GM19328 (cell line): ENCODE measurements around the gene SPON1.
"Not testable (repeated sequence)": the region's sequence is repeated elsewhere in the genome, so short reads cannot be mapped to it uniquely, and the experiment has no call there.

Experiments
- ATAC-seq: cut with Tn5 transposase; IDR thresholded peaks from one replicate; pipeline ENCODE4 v1.9.1; 2021; ENCODE audit warnings: mild to moderate bottlenecking, moderate library complexity; ENCODE audit not compliant: unreplicated experiment

The SPON1 gene

DNA sequence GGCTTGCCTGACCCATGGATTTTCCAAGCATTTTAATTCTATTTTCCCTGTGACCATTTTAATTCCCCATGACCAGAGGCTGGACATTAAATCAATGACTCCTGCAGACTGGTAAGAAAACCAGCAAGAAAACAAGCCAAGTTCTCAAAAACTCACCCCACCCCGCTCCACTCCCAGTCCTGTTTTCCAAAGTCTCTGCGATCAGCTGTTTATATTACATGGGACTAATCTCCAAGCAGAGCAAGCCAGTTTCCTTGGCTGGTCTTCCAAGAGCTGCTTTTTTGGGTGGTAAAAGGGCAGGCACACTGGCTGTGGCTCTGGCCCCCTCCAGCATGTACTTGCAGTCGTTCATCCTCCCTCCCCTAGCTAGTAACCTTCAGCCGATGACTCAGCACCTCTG lies 298.5 kb downstream of the SPON1 start:
- no peak for ATAC-seq

DNA sequence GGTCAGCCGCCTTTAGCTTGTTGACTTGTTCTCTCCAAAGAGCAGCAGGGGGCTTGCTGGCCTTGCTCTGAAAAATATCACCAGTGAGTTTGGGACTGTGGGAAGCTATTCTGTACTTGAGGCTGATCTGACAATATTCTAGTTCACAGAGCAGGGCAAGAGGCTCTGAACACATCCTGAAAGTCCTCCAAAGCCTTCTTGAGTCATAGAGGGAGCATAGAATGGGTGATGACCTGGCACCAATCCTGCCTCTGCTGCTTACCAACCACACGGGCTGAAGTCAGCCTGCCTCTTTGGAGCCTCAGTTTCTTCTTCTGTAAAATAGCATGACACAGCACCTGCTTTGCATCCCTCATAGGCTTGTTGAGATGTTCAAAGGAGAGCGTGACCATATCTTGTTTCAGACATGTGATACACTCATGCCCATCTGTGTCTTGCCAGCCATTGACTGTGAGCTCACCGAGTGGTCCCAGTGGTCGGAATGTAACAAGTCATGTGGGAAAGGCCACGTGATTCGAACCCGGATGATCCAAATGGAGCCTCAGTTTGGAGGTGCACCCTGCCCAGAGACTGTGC lies 299.8 kb downstream of the SPON1 start:
- no peak for ATAC-seq

DNA sequence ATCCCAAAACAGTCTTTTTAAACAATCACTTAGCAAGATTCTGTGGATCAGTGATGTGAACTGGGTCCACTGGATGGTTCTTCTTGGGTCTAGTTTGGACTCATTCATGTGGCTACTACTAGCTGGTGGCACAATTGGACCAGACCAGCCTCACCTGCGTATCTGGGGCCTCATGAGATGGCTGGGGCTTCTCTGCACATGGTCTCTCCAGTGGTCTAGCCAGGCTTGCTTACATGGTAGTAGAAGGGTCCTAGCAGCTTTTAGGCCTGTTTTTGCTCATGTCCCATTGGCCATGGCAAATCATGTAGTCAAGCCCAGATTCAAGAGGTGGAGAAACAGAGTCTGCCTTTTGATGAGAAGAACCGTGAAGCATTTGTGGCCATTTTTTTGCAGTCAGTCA lies 302.4 kb downstream of the SPON1 start:
- ATAC-seq: no peak

- no peak for ATAC-seq
Observed at GRCh38 chr11:14266622-14267021, 304.1 kb downstream of the SPON1 start.

- ATAC-seq: no peak
Observed at GRCh38 chr11:14267861-14268635, 305.5 kb downstream of the SPON1 start.

DNA sequence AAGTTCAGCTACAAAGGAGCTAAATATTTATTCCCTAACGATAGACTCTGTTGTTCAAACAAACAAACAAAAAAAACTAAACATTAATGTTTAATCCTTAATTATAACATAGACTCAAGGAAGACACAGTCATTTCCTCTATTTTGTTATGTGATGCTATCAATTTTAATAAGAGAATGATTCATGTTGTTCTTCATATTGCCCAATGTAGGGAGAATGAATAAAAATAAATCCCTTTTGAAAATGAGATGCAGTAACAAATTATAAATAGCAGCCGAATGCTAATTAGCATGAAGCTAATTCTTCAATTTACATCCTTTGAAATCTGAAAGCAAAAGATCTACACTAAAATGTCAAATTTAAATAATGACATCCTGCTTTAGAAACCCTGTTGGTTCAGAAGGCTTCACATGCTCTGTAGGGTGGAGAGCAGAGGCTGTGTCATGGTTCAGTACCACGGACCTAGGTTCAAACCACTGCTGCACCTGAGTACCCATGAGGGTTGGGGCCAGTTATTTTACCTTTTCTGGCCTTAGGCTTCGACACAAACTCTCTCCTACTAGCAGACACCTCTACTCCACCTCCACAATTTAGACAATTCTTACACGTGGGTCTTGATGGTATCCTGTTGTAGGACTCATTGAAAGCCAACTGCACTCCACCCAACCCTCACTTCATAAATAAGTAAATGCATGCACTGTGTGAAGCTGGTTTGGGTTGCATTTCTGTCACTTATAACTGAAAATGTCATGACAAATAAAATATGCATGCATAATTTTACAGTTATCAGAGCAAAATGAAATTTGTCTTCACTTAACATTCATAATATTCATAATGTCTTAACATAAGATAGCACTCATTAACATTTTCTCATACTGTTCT lies 307.4 kb downstream of the SPON1 start:
- no peak for ATAC-seq

- ATAC-seq: peak; percentile 52
Observed at GRCh38 chr11:14270690-14271542, 308.4 kb downstream of the SPON1 start.

- ATAC-seq: no peak
Observed at GRCh38 chr11:14273895-14274294, 311.4 kb downstream of the SPON1 start.

DNA sequence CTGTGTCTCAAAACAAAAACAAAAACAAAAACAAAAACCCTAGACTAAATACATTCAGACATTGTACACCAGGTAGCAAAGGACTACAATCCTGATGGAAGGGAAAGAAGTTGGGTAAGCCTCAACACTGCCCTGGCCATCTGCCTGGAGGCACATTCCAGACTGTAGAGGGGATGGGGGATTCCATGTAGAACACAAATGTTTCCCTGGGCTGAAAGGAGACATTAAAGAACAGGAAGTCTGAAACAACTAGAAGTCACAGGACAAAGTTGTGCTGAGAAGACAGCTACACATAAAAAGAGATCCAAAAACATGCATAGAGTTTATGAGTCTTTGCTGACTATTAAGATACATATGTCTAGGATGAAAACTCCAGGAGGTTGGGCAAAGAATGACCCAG lies 312.6 kb downstream of the SPON1 start:
- ATAC-seq: no peak

DNA sequence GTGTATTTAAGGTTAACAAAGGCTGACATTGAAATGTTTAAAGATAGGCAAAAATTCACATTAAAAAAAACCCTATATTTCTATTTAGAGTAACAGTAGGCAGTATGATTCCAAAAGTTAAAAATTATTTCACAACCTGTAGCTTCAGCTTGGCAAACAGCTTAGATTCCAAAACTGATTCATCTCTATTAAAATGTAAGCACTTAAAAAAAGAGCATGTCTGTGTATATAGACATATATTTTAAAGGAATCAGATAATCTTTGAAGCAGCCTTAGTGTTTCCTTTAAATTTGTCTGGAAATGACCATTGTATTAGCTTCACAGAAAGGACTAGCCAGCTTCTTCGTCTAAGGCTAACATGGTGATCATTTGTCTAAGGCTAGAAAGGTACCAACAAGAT lies 316.3 kb downstream of the SPON1 start:
- not testable (repeated sequence) for ATAC-seq

DNA sequence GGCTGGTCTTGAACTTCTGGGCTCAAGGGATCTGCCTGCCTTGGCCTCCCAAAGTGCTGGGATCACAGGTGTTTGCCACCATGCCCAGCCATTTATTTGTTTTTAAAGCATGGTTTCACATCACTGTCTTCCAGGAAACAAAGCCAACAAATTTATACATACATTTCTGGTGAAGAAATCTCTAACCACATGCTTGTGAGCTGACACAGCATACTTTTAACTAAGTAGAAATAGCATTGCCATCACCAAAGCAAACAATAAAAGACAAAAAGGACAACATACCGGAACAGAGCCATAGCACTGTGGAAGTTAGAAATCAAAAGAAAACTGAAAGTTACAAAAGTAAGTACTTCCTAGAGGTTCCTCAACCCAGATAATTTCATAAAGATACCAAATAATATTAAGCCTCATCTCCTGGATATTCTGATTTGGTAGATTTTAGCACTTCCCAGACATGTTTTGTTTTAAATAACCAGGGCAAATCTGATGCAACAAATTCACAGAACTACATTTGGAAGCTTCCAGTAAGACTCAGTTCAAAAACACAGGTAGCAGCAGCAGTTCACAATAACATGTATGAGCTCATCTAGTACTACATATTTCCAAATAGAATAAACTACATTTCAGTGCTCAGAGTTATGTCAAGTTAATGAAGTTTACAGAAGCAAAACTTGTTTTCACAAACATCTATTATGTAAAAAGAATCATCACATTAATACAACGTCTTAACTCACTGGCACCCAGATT lies 325.8 kb downstream of the SPON1 start:
- no peak for ATAC-seq

GRCh38 chr11:14290422-14290821 lies 327.9 kb downstream of the SPON1 start:
- no peak for ATAC-seq

DNA sequence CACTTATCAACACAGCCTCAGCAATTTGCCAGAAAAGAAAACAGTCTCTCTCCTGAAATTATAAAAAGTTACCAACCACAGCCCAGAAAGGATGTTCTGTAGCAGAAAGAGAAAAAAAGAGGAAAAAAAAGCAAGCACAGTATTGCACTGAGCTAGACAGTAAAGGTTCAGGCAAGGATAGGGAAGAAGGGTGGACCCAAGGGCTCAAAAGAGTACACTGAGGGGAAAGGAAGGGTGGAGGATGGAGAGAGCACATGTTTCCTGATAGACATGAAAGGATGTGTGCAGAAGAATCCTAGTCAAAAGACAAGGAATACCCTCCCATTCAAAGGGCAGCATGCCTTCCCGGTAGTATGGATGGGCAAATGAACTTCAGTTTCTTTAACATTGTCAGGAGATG lies 337.4 kb downstream of the SPON1 start:
- no peak for ATAC-seq

- ATAC-seq: no peak
Observed at GRCh38 chr11:14300661-14301304, 338.3 kb downstream of the SPON1 start.

- no peak for ATAC-seq
Observed at GRCh38 chr11:14304601-14305000, 342.1 kb downstream of the SPON1 start.

GRCh38 chr11:14305649-14306048 lies 343.1 kb downstream of the SPON1 start:
- no peak for ATAC-seq

DNA sequence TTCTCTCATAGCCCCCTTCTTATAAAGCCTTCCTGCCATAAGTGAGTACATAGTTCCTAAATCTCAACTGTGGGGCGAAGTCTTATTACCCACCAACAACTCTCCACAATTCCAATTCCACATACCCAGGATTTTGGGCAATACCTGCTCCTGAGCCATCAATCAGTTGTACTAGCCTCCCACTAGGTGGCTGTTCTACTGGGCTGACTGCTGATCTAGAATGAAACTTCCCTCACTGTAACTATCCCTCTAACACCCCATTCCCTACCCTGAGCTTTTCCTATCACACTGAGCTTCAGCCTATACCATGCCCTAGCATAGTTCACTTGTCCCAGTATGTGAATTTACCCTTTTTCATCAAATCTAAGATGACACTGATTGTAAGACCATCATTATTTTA lies 344.0 kb downstream of the SPON1 start:
- ATAC-seq: no peak

DNA sequence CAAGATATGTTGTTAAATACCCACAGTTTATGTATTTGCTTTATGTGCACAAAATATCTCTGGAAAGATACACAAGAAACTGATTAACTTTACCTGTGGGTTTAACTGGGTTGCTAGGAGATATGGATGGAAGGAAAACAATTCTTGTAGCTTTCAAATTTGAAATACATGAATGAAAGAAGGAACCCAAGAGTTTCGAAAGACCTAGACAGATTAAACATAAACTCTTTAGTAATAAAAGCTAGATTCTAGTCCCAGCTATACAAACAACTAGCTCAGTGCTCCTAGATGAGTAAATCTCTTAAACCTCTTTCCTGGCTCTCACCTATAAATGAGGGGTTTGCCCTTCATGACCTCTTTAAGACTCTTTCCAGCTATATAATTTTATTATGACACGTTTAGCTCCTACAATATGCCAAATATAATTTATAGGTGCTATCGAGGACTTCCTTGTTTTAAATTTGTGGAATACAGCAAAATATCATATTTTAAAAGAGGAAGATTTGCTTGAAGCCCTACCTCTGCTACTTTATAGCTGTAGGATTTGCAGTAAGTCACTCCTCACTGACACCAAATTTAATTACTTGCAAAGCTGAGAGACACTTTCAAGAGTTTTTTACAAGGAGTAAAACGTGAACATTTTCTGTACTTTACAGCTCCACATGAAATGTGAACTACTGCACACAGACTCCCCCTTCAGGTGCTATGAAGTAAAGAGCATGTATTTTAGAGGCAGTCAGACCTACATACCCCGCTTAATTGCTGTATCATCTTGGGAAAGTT lies 345.8 kb downstream of the SPON1 start:
- peak; percentile 48 for ATAC-seq

- no peak for ATAC-seq
Observed at GRCh38 chr11:14308897-14309387, 346.4 kb downstream of the SPON1 start.
